ENCODE results near the gene COCH.
"Not testable (repeated sequence)": the region's sequence is repeated elsewhere in the genome, so short reads cannot be mapped to it uniquely, and the experiment has no call there.

Gene COCH

DNA sequence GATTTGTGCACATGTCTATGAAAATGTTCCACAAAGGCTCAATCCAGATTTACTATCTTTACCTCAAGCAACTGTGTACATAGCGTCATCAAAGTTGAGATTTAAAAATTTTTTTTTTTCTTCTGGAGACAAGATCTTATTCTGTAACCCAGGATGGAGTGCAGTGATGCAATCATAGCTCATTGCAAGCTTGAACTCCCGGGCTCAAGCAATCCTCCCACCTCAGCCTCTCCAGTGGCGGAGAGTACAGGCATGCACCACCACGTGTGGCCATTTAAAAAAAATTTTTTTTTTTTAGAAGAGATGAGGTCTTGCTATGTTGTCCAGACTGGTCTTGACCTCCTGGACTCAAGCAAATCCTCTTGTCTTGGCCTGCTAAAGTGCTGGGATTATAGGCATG is 2.3 kb downstream of the COCH start:
- DNase-seq = no peak

DNA sequence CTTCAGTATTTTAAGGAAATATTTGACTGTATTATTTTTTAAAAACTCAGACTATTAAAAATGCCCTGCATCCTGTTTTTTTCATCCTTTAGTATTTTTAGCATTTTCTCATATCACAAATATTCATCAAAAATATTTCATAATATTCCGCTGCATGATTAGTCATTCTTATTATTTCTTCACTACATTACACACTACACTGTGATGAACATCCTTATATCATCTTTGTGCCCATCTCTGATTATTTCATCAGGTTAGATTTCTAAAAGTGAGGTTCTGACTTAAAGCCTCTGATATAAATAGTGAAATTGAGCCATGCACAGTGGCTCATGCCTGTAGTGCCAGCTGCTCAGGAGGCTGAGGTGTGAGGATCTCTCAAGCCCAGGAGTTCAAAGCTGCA is 8.1 kb downstream of the COCH start:
- no peak for DNase-seq

DNA sequence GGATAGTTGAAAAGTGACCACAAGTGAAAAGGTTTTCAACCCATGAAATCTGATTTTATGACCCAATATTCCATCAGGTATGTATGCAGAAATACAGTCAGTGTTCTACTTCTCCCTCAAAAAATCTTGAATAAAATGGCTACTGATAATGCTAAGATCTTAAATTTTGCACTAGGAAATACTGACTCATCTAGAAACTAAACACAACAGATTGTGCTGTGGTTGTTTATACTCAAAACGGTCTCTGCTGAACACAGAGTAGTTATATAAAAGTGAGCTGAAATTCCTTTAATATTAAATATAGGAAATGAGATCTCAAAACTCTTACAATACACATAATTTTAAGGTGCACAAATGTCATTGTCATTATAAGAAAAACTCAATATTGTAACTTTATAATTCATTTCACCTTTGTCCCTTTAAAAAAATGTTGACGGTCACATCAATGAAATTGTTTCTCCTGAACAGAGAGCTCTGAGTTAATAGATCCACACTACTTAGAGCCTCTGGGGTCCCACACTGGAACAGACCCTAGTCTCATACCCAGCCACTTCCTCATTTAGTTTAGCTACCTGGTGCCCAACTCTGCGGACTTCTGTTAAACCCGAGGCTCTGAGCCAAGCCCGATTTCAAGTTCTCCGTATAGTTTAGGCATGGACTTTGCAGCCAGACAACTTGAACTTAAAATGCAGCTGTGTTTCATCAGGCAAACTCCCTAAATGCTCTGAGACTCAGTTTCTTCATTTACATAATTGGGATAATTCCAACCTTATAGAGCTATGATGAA is 9.3 kb downstream of the COCH start:
- no peak for DNase-seq

- DNase-seq = no peak
Observed at GRCh38 chr14:30884901-30885300, 10.5 kb downstream of the COCH start.

DNA sequence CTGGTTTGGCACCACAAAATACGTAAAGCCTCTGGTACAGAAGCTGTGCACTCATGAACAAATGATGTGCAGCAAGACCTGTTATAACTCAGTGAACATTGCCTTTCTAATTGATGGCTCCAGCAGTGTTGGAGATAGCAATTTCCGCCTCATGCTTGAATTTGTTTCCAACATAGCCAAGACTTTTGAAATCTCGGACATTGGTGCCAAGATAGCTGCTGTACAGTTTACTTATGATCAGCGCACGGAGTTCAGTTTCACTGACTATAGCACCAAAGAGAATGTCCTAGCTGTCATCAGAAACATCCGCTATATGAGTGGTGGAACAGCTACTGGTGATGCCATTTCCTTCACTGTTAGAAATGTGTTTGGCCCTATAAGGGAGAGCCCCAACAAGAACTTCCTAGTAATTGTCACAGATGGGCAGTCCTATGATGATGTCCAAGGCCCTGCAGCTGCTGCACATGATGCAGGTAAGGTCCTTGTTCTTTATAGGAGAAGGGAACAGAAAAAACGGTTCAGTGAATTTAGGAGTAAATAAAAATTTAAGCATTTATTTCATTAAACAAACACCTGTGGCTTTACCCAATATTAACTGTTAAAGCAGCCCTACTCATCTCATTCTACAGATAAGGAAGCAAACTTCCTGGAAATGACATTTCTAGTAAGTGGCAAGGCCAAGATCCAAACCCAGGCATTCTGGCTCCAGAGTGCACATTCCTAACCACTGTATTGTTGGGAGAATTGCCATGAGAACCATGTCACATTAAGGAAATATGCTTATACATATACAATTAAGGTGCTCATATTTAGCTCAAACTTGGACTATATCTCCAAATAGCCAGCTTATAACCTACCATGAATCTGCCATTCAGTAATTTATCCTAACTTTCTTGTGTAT is 11.7 kb downstream of the COCH start:
- no peak for DNase-seq

DNA sequence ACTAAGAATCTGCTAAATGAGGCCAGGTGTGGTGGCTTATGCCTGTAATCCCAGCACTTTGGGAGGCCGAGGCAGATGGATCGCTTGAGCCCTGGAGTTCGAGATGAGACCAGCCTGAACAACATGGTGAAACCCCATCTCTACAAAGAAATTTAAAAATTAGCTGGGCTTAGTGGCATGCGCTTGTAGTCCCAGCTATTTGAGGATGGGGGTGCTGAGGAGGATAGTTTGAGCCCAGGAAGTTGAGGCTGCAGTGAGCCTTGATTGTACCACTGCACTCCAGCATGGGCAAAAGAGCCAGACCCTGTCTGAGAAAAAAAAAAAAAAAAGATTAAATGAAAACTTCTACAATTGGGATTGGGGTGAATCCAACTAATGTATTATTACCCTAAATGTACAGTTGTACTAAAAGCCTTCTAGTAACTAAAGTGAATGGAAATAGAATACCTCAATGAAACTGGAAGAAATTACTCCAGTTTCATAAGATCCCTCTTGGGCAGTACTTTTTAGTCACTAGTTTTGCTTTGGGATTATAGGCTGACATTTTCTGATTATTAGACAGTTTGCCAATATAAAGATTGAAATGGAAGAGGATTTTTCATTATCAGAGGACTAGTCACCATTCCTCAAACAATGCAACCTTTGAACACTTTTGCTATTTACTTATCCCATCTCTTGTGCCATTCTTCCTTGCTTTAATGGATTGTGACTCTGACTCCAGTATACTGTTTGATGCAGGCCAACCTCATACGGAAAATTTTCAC is 14.3 kb downstream of the COCH start:
- no peak for DNase-seq

- no peak for DNase-seq
Observed at GRCh38 chr14:30889244-30889594, 14.9 kb downstream of the COCH start.

DNA sequence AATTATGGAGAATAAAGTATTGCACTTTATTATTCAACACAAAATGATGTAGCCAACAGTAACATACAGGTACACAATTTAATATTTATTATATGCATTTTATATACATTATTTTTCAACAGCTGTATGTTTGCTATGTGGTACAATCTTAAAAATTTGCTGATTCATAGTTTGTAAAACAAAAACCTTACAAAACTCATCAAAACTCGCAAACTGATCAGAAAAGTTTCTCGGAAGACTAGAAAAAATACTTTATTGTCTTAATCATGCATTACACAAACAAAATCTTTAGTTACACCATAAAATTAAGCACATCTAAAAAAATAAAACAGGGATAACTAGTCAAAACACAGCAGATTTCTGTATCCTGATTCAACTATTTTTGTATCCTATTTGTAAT is 19.5 kb downstream of the COCH start:
- no peak for DNase-seq

GRCh38 chr14:30894923-30895515 is 20.7 kb downstream of the COCH start:
- no peak for DNase-seq

GRCh38 chr14:30896435-30896834 is 22.1 kb downstream of the COCH start:
- DNase-seq = no peak

DNA sequence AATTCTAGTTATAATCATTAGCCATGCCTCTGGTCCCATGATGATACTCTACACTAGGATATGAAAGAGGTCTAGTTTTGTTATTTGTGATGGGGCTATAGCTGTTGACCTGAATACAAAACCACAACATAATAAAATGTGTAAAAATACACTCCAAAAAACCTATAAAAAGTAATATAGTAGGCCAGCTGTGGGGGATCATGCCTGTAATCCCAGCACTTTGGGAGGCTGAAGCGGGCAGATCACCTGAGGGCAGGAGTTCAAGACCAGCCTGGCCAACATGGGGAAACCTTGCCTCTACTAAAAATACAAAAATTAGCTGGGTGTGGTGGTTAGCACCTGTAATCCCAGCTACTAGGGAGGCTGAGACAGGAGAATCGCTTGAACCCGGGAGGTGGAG is 22.8 kb downstream of the COCH start:
- not testable (repeated sequence) for DNase-seq

DNA sequence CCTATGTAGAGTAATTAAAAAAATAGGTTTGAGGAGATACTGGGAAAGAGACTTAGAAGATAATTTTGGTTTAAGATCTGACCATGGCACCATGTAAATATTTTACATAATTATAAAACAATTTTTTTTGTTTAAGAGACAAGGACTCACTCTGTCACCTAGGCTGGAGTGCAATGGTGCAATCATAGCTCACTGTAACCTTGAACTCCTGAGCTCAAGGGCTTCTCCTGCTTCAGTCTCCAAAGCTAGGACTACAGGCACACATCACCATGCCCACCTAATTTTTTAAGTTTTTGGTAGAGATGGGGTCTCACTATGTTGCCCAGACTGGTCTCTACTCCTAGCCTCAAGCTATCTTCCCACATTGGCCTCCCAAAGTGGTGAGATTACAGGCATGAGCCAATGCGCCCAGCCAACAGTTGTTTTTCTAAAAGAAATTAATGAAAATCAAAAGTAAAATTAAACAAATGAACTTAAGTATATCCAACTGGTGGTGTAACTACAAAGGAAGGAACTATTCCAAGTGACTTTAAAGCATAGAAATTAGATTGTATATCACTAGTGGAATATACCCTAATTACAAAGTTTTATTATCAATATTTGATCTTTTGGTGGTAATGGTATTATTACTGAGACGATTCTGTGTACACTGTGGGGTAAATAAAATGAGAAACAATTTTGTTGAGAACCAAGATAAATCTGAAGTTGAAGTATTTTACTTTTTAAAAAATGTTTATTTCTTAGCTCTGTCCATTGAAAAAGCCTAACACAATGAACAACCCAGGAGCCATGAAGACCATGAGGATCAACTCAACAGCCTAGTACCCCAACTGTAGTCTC is 29.1 kb downstream of the COCH start:
- no peak for DNase-seq

- peak; percentile 50 to 62 for DNase-seq
Observed at GRCh38 chr14:30906752-30907658, 32.6 kb downstream of the COCH start.

- no peak for DNase-seq
Observed at GRCh38 chr14:30907659-30908057, 33.3 kb downstream of the COCH start.

DNA sequence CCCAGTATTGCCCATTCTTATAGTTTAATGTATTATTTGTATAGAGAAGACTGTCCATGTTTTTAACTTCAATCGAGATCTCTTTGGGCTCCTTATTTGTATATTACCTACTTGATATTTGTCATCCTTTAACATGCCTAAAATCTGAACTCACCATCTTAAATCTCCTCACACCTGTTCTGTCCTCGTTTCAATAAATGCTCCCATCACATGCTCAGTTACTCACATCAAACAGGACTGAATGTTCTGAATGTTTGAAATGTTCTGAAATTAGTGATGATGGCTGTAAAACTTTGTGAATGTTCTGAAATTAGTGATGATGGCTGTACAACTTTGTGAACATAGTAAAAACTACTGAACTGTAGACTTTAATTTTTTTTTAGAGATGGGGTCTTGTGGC is 34.5 kb downstream of the COCH start:
- no peak for DNase-seq

- no peak for DNase-seq
Observed at GRCh38 chr14:30914812-30915211, 40.5 kb downstream of the COCH start.

GRCh38 chr14:30915596-30915995 is 41.2 kb downstream of the COCH start:
- no peak for DNase-seq

DNA sequence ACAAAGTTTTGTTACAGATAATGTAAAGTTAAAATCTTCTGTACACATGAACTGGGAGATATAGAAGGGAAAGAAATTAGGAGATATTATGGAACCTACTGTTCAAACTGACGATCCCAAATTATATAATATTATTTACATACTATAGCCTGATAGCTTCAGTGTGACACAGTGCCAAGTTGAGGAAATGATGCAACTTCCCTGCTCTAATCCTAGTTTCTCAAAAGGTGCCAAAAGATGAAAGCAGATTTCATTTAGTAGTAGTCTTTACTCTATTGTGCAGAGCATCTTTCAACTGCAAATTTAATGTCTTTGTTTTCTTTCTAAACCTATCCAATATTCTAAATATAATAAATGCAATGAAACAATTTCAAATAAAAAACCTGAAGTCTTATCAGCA is 46.9 kb downstream of the COCH start:
- DNase-seq = no peak

DNA sequence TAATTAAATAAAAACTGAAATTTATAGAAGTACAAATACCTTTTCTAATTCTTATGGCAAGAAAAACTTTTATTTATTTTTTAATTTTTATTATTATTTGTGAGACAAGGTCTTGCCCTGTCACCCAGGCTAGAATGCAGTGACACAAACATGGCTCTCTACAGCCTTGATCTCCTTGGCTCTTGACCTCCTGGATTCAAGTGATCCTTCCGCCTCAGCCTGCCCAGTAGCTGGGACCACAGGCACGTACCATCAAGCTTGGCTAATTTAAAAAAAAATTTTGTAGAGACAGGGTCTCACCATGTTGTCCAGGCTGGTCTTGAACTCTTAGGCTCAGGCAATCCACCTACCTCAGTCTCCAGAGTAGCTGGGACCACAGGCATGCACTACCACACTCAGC is 47.4 kb downstream of the COCH start:
- no peak for DNase-seq

DNA sequence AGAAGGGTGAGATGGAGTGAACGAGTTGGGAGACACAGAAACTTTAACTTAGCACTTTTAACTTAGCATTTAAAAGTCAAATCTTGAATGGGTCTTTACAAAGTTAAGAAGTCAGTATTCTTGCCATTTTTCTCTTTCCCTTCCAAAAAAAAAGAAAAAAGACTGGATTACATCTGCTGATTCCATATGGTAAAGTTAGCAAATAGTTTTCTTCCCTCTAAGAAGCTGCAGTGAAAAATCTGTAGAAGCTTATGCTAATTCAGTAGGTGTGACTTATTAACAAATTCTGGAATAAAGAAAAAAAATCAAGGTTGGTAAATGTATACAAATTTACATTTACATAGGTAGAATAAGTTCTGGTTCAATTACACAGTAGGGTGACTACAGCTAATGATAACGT is 50.9 kb downstream of the COCH start:
- DNase-seq = no peak

DNA sequence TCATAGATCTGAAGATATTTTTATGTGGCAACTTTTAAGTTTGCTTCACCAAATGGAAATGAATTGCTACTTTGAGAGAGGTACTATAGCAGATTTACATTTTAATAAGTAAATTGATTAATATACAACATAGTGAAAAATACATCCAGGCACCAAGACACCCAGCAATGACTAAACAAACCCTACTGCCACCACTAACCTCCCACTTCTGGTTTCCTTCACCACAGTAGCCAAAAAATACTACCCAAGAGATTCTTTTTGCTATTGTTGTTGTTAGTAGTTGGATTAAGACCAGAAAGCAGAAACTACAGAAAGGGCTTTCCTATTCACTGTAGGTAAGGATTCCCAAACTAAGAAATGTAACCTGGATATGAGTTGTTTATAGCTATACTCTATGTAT is 54.1 kb downstream of the COCH start:
- DNase-seq = peak in 1 of 2 experiments; percentile 28
